IMR-90 (cell line): ENCODE data around the gene CAMTA1. TPM values are rescaled to one million over a fixed set of nuclear protein-coding genes. Genes with fewer than 3 reads are reported as not detected.

Source experiments
- ATAC-seq: fragments of 200-7000 bp; cut with Tn5 transposase; 2 replicates; pipeline ENCODE4 v1.9.1; 2020; ENCODE audit warnings: low read depth, mild to moderate bottlenecking, moderate library complexity
- BruUV-seq: library from RNA; stranded (reverse); fragments of 400-500 nt; replicated peaks from 2 replicates; lab custom pipeline; 2021; lab: Mats Ljungman, UMichigan
- CTCF ChIA-PET: fragments of 300-600 bp; formaldehyde crosslinking; extraction: SDS; loops from one replicate; lab custom pipeline; 2021; ENCODE audit warnings: antibody characterized with exemption; lab: Yijun Ruan, JAX
- POLR2A ChIA-PET: fragments of 300-600 bp; sonication (Branson Sonifier 250); formaldehyde crosslinking; loops from one replicate; lab custom pipeline; 2022; ENCODE audit warnings: antibody characterized with exemption; ENCODE audit not compliant: unreplicated experiment; lab: Charles Lee
- DNase-seq: peaks from one replicate; pipeline ENCODE4 v3.0.0; 2013
- H2AFZ ChIP-seq: replicated peaks from 2 replicates; pipeline ENCODE3; 2013; ENCODE audit warnings: low read length, mild to moderate bottlenecking; ENCODE audit not compliant: poor library complexity
- H2AK5ac ChIP-seq: 2 replicates; pipeline ENCODE4 v1.6.1; 2013; ENCODE audit warnings: low read depth, low read length, inconsistent platforms
- H2AK9ac ChIP-seq: replicated peaks from 2 replicates; pipeline ENCODE3; 2013; ENCODE audit warnings: mild to moderate bottlenecking, low read depth, low read length, moderate library complexity; ENCODE audit not compliant: poor library complexity
- H2BK120ac ChIP-seq: 2 replicates; pipeline ENCODE4 v1.6.1; 2013; ENCODE audit warnings: low read depth, low read length, inconsistent platforms
- H2BK15ac ChIP-seq: 3 replicates; pipeline ENCODE4 v1.6.1; 2013; ENCODE audit warnings: low read depth, low read length, inconsistent platforms
- H2BK20ac ChIP-seq: 2 replicates; pipeline ENCODE4 v1.6.1; 2013; ENCODE audit warnings: low read depth, mild to moderate bottlenecking, inconsistent platforms, low read length, moderate library complexity
- H2BK5ac ChIP-seq: 2 replicates; pipeline ENCODE4 v1.6.1; 2013; ENCODE audit warnings: mild to moderate bottlenecking, low read depth, low read length, inconsistent platforms; ENCODE audit not compliant: poor library complexity, severe bottlenecking
- H3K14ac ChIP-seq: replicated peaks from 2 replicates; pipeline ENCODE4 v1.6.1; 2013; ENCODE audit warnings: low read depth, low read length, inconsistent platforms
- H3K18ac ChIP-seq: 2 replicates; pipeline ENCODE4 v1.6.1; 2013; ENCODE audit warnings: low read depth, low read length, control low read depth
- H3K23ac ChIP-seq: 2 replicates; pipeline ENCODE4 v1.6.1; 2013; ENCODE audit warnings: low read depth, low read length, inconsistent platforms
- H3K27ac ChIP-seq: 2 replicates; pipeline ENCODE4 v1.5.1; 2013; ENCODE audit warnings: mild to moderate bottlenecking, control low read depth, low read length; ENCODE audit not compliant: insufficient read depth
- H3K27me3 ChIP-seq: 2 replicates; pipeline ENCODE4 v1.6.1; 2013; ENCODE audit warnings: low read length; ENCODE audit not compliant: control insufficient read depth, insufficient read depth
- H3K36me3 ChIP-seq: 2 replicates; pipeline ENCODE4 v1.6.1; 2013; ENCODE audit warnings: low read length, mixed read lengths; ENCODE audit not compliant: control insufficient read depth, insufficient read depth
- H3K4ac ChIP-seq: 2 replicates; pipeline ENCODE4 v1.6.1; 2013; ENCODE audit warnings: low read depth, low read length, inconsistent platforms
- H3K4me1 ChIP-seq: 2 replicates; pipeline ENCODE4 v1.6.1; 2013; ENCODE audit warnings: low read length, mixed read lengths; ENCODE audit not compliant: control insufficient read depth, insufficient read depth
- H3K4me2 ChIP-seq: 2 replicates; pipeline ENCODE4 v1.6.1; 2013; ENCODE audit warnings: low read depth, mild to moderate bottlenecking, control low read depth, low read length, moderate library complexity
- H3K4me3 ChIP-seq: 2 replicates; pipeline ENCODE4 v1.5.1; 2013; ENCODE audit warnings: low read depth, mild to moderate bottlenecking, control low read depth, low read length, moderate library complexity; ENCODE audit not compliant: insufficient read depth
- H3K56ac ChIP-seq: 2 replicates; pipeline ENCODE4 v1.6.1; 2013; ENCODE audit warnings: low read length, inconsistent platforms; ENCODE audit not compliant: insufficient read depth; ENCODE audit errors: extremely low read depth
- H3K79me1 ChIP-seq, 2 experiments: 2 replicates each; pipeline ENCODE4 v1.6.1; 2013; ENCODE audit warnings: low read length in 2 of 2, inconsistent platforms in 1 of 2, low read depth in 1 of 2
- H3K9ac ChIP-seq: 2 replicates; pipeline ENCODE4 v1.6.1; 2013; ENCODE audit warnings: low read depth, low read length, control low read depth
- H3K9me1 ChIP-seq: 2 replicates; pipeline ENCODE4 v1.6.1; 2013; ENCODE audit warnings: low read length, inconsistent platforms; ENCODE audit not compliant: insufficient read depth
- H3K9me3 ChIP-seq: 2 replicates; pipeline ENCODE4 v1.6.1; 2013; ENCODE audit warnings: low read length; ENCODE audit not compliant: control insufficient read depth, insufficient read depth
- H4K20me1 ChIP-seq: 2 replicates; pipeline ENCODE4 v1.6.1; 2013; ENCODE audit warnings: low read length, inconsistent platforms; ENCODE audit not compliant: insufficient read depth
- H4K5ac ChIP-seq: 2 replicates; pipeline ENCODE4 v1.6.1; 2013; ENCODE audit warnings: mild to moderate bottlenecking, low read depth, low read length, control low read depth
- H4K8ac ChIP-seq, 2 experiments: 2 replicates each; pipeline ENCODE4 v1.6.1; 2013; ENCODE audit warnings: low read depth in 2 of 2, low read length in 2 of 2, control low read depth in 1 of 2, inconsistent platforms in 1 of 2
- H4K91ac ChIP-seq: 2 replicates; pipeline ENCODE4 v1.6.1; 2013; ENCODE audit warnings: low read depth, low read length, inconsistent platforms; ENCODE audit not compliant: insufficient read depth
- BHLHE40 ChIP-seq: fragments of 150-350 bp; IDR thresholded peaks from 2 replicates; pipeline ENCODE4 v1.6.1; 2016; ENCODE audit warnings: mild to moderate bottlenecking, low read depth, low read length
- CEBPB ChIP-seq: IDR thresholded peaks from 2 replicates; pipeline ENCODE4 v1.6.1; 2012; ENCODE audit warnings: low read depth, low read length, improper control_type of control experiment
- CHD1 ChIP-seq: IDR thresholded peaks from 2 replicates; pipeline ENCODE4 v1.6.1; 2012; ENCODE audit warnings: low read depth, low read length, improper control_type of control experiment
- CTCF ChIP-seq: conservative IDR thresholded peaks from 2 replicates; pipeline ENCODE4 v1.5.1; 2012; ENCODE audit warnings: mild to moderate bottlenecking, low read depth, low read length, improper control_type of control experiment
- FOS ChIP-seq: fragments of 150-350 bp; IDR thresholded peaks from 2 replicates; pipeline ENCODE4 v1.6.1; 2016; ENCODE audit warnings: low read depth, low read length
- MAFK ChIP-seq: IDR thresholded peaks from 2 replicates; pipeline ENCODE4 v1.6.1; 2012; ENCODE audit warnings: low read depth, low read length, improper control_type of control experiment
- MAZ ChIP-seq: IDR thresholded peaks from 2 replicates; pipeline ENCODE4 v1.6.1; 2012; ENCODE audit warnings: low read depth, mild to moderate bottlenecking, low read length, improper control_type of control experiment, moderate library complexity, borderline replicate concordance
- MXI1 ChIP-seq: IDR thresholded peaks from 2 replicates; pipeline ENCODE4 v1.6.1; 2012; ENCODE audit warnings: low read depth, mild to moderate bottlenecking, low read length, moderate library complexity, borderline replicate concordance
- NFE2L2 ChIP-seq: fragments of 150-350 bp; IDR thresholded peaks from 2 replicates; pipeline ENCODE4 v1.6.1; 2016; ENCODE audit warnings: low read depth, mild to moderate bottlenecking, low read length
- POLR2A ChIP-seq: IDR thresholded peaks from 2 replicates; pipeline ENCODE4 v1.6.1; 2012; ENCODE audit warnings: mild to moderate bottlenecking, low read depth, low read length
- RAD21 ChIP-seq: IDR thresholded peaks from 2 replicates; pipeline ENCODE4 v1.6.1; 2012; ENCODE audit warnings: low read length, improper control_type of control experiment
- RCOR1 ChIP-seq: IDR thresholded peaks from 2 replicates; pipeline ENCODE4 v1.6.1; 2012; ENCODE audit warnings: mild to moderate bottlenecking, low read length, improper control_type of control experiment; ENCODE audit not compliant: insufficient replicate concordance
- RFX5 ChIP-seq: IDR thresholded peaks from 2 replicates; pipeline ENCODE4 v1.8.0; 2012; ENCODE audit warnings: low read depth, mild to moderate bottlenecking, low read length, moderate library complexity
- SMC3 ChIP-seq: fragments of 150-350 bp; IDR thresholded peaks from 2 replicates; pipeline ENCODE4 v1.6.1; 2016; ENCODE audit warnings: low read depth, mild to moderate bottlenecking, antibody characterized with exemption, low read length, moderate library complexity
- WGBS, 2 experiments: methylation state at CpG; one replicate each; pipeline versions ENCODE4 v1.1.5 to v1.1.7; 2013; ENCODE audit warnings: missing lambda C conversion rate in 2 of 2; ENCODE audit not compliant: insufficient read length in 1 of 2; ENCODE audit errors: extremely low coverage in 2 of 2; 5-methylcytosine and 5-hydroxymethylcytosine counted together
- dilution Hi-C: fragments of 300-500 bp; cut with HindIII; formaldehyde crosslinking; loops from one replicate; pipeline ENCODE4 v1.14.3; 2018; ENCODE audit warnings: low sequenced_read_pairs; ENCODE audit not compliant: unreplicated experiment
- in situ Hi-C: fragments of 300-500 bp; cut with MboI; formaldehyde crosslinking; loops from 3 replicates; pipeline ENCODE4 v1.14.3; 2019; ENCODE audit warnings: low sequenced_read_pairs, inconsistent platforms, mixed read lengths
- intact Hi-C: fragments of 100-400 bp; cut with micrococcal nuclease; formaldehyde crosslinking; loops from 2 replicates; pipeline ENCODE4 v1.10.0; 2022
- polyA plus RNA-seq, 3 experiments: library from polyadenylated mRNA; depleted of rRNA; stranded (reverse); fragments of >200 nt; gene quantifications; 2 replicates each; pipeline ENCODE4 v1.2.3, GENCODE V29; 2012; ENCODE audit warnings: low replicate concordance in 1 of 3
- total RNA-seq: library from RNA; depleted of rRNA; stranded (reverse); fragments of >200 nt; gene quantifications from 2 replicates; pipeline ENCODE4 v1.2.3, GENCODE V29; 2012
- TF ChIP-seq, protein P1 (sequence below): fragments of 150-350 bp; IDR thresholded peaks from 2 replicates; pipeline ENCODE4 v1.6.1; 2016; ENCODE audit warnings: low read depth, mild to moderate bottlenecking, low read length, moderate library complexity, borderline replicate concordance
- TF ChIP-seq, protein P2 (sequence below): fragments of 150-350 bp; IDR thresholded peaks from 2 replicates; pipeline ENCODE4 v1.6.1; 2017; ENCODE audit warnings: mild to moderate bottlenecking, antibody characterized with exemption, low read length, low read depth

CAMTA1 gene
- total and polyA plus RNA-seq, 2 of the 4 experiments (the other 2 are of a cell fraction) = 35.5 to 74.3 TPM

DNA sequence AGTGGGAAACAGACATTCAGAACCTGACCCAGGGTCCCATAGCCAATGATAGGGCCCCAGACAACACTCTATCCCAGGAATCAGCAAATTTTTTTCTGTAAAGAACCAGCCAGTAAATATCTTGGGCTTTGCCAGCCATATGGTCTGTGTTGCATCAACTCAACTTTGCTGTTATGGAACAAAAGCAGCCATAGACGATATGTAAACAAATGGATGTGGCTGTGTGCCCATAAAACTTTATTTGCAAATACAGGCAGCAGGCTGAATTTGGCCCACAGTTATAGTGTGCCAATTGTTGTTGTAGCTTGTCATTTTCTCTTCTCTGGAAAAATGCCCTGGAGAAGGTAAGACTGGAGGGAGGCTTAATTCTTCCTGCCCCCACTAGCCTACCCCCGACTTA, 554.7 kb downstream of the CAMTA1 start:
- Histone ChIP-seq H2BK20ac (no peak overlapping the region), H2BK15ac (no peak overlapping the region), H3K36me3 (no peaks in the 10 kb centered on the region), H3K4me2 (no peak overlapping the region), H2AFZ (no peak overlapping the region), H3K23ac (no peak overlapping the region), H4K91ac (no peak overlapping the region), H3K27me3 (no peaks in the 10 kb centered on the region), H3K18ac (no peak overlapping the region), H2BK120ac (no peak overlapping the region), H2AK9ac (no peak overlapping the region), H3K9me3 (no peaks in the 10 kb centered on the region), H3K79me1 (no peaks in the 10 kb centered on the region), H3K27ac (no peak overlapping the region), H3K4me1 (peaks cover 10% of the 10 kb centered on the region), H3K56ac (no peak overlapping the region), H3K4ac (no peak overlapping the region), H3K14ac (no peak overlapping the region), H3K4me3 (no peak overlapping the region), H3K9me1 (no peaks in the 10 kb centered on the region), H4K5ac (no peak overlapping the region), H2BK5ac (no peak overlapping the region), H4K20me1 (no peaks in the 10 kb centered on the region), H3K9ac (no peak overlapping the region), H4K8ac (no peak overlapping the region), H2AK5ac (no peak overlapping the region)
- TF ChIP-seq CEBPB (no peak), NFE2L2 (no peak), CTCF (no peak), BHLHE40 (no peak), MAFK (no peak), FOS (no peak), CHD1 (no peak), MAZ (no peak), RCOR1 (no peak), SMC3 (no peak), RAD21 (no peak), RFX5 (no peak), MXI1 (no peak), POLR2A (no peak)
- TF ChIP-seq, protein P1, sequence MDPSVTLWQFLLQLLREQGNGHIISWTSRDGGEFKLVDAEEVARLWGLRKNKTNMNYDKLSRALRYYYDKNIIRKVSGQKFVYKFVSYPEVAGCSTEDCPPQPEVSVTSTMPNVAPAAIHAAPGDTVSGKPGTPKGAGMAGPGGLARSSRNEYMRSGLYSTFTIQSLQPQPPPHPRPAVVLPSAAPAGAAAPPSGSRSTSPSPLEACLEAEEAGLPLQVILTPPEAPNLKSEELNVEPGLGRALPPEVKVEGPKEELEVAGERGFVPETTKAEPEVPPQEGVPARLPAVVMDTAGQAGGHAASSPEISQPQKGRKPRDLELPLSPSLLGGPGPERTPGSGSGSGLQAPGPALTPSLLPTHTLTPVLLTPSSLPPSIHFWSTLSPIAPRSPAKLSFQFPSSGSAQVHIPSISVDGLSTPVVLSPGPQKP = no peak
- TF ChIP-seq, protein P2, sequence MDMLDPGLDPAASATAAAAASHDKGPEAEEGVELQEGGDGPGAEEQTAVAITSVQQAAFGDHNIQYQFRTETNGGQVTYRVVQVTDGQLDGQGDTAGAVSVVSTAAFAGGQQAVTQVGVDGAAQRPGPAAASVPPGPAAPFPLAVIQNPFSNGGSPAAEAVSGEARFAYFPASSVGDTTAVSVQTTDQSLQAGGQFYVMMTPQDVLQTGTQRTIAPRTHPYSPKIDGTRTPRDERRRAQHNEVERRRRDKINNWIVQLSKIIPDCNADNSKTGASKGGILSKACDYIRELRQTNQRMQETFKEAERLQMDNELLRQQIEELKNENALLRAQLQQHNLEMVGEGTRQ = no peak
- ATAC-seq (no peak), DNase-seq (peak; percentile 41)
- intact Hi-C loops = loop anchor here (10.0 kb wide), 1 partner anchor 435 kb away; no protein-coding TSS in a partner anchor
- in situ Hi-C loops = no loop called here
- CTCF ChIA-PET = interaction anchor here (0.6 kb wide), 1 partner anchor 621 kb away, joined by 3 read pairs; no protein-coding TSS in a partner anchor
- POLR2A ChIA-PET = no interaction called here
- WGBS, 2 experiments = no CpG with 5 or more reads among the region's 2 CpGs
- dilution Hi-C loops = no loop called here
- BruUV-seq = no TSS peak
